ENCODE measurements around the gene DRC7.

DRC7 gene

DNA sequence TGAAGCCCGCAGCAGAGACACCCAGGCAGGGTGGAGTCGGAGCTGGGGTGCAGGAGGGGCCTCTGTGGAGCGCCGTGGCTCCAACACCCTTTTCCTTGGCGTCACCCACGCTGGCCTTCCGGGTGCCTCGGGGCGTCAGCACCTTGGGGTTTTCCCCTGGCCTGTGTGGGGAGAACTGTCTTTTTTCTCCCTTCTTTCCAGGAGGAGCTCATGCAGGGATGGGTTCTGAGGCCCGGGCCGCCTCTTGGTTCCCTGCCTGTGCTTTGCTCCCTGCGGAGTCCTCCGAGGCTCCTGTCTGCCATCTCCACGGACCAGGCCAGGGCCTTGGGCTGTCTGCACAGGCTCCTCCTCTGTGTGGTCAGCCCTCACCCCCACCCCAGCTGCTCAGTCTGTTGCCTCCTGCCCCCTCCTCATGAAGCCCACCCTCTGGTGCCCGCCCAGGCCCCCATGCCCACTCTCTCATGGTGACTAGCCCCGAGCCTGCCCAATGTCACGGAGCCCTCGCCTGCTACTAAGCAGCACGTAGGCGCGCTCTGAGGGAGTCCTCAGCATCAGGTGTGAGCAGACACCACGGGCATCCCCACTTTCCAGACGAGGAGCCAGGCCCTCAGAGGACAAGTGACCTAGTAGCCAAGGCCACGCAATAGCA is 45.9 kb downstream of the DRC7 start:
- TF ChIP-seq, protein P1, sequence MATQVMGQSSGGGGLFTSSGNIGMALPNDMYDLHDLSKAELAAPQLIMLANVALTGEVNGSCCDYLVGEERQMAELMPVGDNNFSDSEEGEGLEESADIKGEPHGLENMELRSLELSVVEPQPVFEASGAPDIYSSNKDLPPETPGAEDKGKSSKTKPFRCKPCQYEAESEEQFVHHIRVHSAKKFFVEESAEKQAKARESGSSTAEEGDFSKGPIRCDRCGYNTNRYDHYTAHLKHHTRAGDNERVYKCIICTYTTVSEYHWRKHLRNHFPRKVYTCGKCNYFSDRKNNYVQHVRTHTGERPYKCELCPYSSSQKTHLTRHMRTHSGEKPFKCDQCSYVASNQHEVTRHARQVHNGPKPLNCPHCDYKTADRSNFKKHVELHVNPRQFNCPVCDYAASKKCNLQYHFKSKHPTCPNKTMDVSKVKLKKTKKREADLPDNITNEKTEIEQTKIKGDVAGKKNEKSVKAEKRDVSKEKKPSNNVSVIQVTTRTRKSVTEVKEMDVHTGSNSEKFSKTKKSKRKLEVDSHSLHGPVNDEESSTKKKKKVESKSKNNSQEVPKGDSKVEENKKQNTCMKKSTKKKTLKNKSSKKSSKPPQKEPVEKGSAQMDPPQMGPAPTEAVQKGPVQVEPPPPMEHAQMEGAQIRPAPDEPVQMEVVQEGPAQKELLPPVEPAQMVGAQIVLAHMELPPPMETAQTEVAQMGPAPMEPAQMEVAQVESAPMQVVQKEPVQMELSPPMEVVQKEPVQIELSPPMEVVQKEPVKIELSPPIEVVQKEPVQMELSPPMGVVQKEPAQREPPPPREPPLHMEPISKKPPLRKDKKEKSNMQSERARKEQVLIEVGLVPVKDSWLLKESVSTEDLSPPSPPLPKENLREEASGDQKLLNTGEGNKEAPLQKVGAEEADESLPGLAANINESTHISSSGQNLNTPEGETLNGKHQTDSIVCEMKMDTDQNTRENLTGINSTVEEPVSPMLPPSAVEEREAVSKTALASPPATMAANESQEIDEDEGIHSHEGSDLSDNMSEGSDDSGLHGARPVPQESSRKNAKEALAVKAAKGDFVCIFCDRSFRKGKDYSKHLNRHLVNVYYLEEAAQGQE (IDR thresholded peaks at IDR 0.05; ENCODE audit: insufficient read depth in 1 of 2, low read depth in 2 of 2, low read length in 2 of 2) = no peak
- TF ChIP-seq SIN3A (IDR thresholded peaks at IDR 0.05; ENCODE audit: borderline replicate concordance, insufficient read depth, low read length) (no peak), FOXP2 (optimal IDR thresholded peaks at IDR 0.05; ENCODE audit: borderline replicate concordance, extremely low read depth, extremely low read length, insufficient read depth) (no peak), POLR2AphosphoS5 (IDR thresholded peaks at IDR 0.05; ENCODE audit: low read depth, low read length) (no peak), TAF1 (IDR thresholded peaks at IDR 0.05; ENCODE audit: borderline replicate concordance, insufficient read depth, low read length) (no peak)

DNA sequence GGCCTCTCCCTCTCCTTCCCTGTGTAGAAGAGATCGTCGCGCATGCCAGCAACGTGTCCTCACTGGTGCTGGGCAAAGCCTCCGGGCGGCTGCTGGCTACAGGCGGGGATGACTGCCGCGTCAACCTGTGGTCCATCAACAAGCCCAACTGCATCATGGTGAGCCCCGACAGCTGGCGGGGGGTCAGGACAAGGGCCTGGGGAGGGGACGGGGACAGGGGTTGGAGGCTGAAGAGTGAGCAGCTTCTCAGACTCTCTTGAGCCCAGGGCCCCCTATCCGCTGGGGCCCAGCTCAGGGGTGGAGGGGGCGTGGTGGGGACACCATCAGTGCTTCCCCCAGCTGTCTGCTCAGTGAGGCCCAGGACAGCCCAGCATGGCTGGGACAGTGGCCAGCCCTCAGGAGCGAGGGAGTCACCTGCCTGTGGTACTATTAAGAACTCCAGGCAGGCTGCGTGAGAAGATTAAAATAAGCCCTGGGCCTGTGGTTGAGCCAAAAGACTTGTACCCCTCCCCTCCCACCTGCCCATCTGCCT is 47.1 kb downstream of the DRC7 start:
- TF ChIP-seq SIN3A (IDR thresholded peaks at IDR 0.05; ENCODE audit: borderline replicate concordance, insufficient read depth, low read length) = no peak

DNA sequence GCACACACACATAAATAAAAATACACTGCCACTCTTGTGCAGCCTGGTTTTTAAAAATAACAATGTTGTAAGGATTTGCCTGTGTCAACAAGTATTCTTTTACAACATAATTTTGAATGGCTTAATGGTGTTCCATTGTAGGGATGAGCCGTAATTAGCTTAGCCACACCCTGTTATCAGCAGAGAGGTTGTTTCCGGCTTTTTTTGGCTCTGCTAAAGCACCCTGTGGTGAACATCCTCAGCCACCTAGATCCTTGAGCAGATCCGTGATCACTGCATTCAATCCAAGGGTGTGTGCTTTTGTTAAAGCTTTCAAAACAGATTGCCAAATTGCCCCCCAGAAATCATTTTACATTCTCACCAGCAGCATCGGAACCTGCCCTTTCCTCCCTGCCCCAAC is 47.9 kb downstream of the DRC7 start:
- TF ChIP-seq SIN3A (IDR thresholded peaks at IDR 0.05; ENCODE audit: borderline replicate concordance, insufficient read depth, low read length) = no peak
- TF ChIP-seq POLR2AphosphoS5 (IDR thresholded peaks at IDR 0.05; ENCODE audit: low read depth, low read length) = no peak
- TF ChIP-seq, protein P1 (IDR thresholded peaks at IDR 0.05; ENCODE audit: insufficient read depth in 1 of 2, low read depth in 2 of 2, low read length in 2 of 2) = no peak
- TF ChIP-seq FOXP2 (optimal IDR thresholded peaks at IDR 0.05; ENCODE audit: borderline replicate concordance, extremely low read depth, extremely low read length, insufficient read depth) = no peak
- no peak for TF ChIP-seq TAF1 (IDR thresholded peaks at IDR 0.05; ENCODE audit: borderline replicate concordance, insufficient read depth, low read length)

DNA sequence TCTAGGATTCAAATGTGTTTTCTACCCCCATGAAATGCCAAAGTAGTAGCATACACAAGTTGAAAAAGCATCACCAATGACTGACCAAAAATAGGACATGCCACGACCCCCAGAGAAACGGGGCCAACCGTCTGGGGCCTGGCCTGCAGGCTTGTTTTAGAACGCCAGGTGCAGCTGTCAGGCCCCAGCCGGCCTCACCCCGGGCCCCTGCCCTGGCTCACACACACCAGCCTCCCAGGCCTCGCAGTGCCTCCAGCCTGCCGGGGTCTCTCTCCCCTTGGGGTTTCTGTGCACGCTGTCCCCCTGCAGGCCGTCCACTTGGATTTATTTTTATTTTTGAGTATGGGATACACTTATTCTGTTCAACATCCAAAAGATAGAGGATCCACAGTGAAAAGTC is 48.9 kb downstream of the DRC7 start:
- no peak for TF ChIP-seq FOXP2 (optimal IDR thresholded peaks at IDR 0.05; ENCODE audit: borderline replicate concordance, extremely low read depth, extremely low read length, insufficient read depth)
- TF ChIP-seq, protein P1 (IDR thresholded peaks at IDR 0.05; ENCODE audit: insufficient read depth in 1 of 2, low read depth in 2 of 2, low read length in 2 of 2) = no peak
- TF ChIP-seq POLR2AphosphoS5 (IDR thresholded peaks at IDR 0.05; ENCODE audit: low read depth, low read length) = no peak
- no peak for TF ChIP-seq TAF1 (IDR thresholded peaks at IDR 0.05; ENCODE audit: borderline replicate concordance, insufficient read depth, low read length)
- TF ChIP-seq SIN3A (IDR thresholded peaks at IDR 0.05; ENCODE audit: borderline replicate concordance, insufficient read depth, low read length) = no peak

DNA sequence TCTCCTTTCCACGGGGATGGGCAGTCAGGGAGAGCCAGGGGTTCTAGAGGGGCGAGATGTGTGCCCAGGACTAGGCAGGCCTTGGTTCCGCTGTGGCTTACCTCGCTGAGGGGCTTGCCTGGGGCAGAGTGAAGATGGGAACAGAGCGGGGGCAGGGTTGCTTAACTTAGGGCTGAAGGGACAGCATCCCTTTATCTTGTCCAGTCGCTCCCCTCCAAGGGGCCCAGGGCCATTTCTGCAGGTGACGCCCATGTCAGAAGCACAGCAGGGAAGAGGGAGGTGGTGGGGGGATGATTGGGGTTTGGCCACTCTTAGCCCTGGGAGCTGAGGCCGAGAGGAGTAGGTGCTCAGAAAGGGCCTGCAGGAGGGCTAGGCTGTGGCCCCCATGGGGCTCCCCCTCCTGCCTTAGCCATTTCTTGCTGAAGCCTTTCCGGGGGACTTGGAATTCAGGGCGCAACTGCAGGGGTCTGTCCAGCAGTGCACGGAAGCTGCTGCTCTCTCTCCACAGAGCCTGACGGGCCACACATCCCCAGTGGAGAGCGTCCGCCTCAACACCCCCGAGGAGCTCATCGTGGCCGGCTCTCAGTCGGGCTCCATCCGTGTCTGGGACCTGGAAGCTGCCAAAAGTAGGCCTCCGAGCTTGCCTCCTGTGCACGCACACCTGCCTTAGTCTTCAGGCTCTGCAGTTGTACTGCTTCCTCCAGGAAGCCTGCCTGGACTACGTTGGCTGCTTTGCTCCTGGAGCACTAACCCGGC is 49.5 kb downstream of the DRC7 start:
- TF ChIP-seq FOXP2 (optimal IDR thresholded peaks at IDR 0.05; ENCODE audit: borderline replicate concordance, extremely low read depth, extremely low read length, insufficient read depth) (no peak), TAF1 (IDR thresholded peaks at IDR 0.05; ENCODE audit: borderline replicate concordance, insufficient read depth, low read length) (no peak), POLR2AphosphoS5 (IDR thresholded peaks at IDR 0.05; ENCODE audit: low read depth, low read length) (no peak)

DNA sequence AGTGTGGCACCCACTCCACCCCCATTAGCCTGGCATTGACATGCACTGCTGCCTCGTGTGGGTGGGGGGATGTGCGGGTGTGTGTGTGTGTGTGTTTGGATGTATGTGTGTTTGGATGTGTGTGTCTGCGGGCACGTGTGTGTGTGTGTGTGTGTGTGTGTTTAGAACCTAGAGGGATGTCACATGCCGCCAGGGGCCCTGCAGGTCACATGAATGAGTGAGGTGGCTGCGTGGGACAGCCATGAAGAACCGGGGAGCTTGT is 50.0 kb downstream of the DRC7 start:
- TF ChIP-seq POLR2AphosphoS5 (IDR thresholded peaks at IDR 0.05; ENCODE audit: low read depth, low read length) (no peak), TAF1 (IDR thresholded peaks at IDR 0.05; ENCODE audit: borderline replicate concordance, insufficient read depth, low read length) (no peak), SIN3A (IDR thresholded peaks at IDR 0.05; ENCODE audit: borderline replicate concordance, insufficient read depth, low read length) (no peak), FOXP2 (optimal IDR thresholded peaks at IDR 0.05; ENCODE audit: borderline replicate concordance, extremely low read depth, extremely low read length, insufficient read depth) (no peak)
- TF ChIP-seq, protein P1 (IDR thresholded peaks at IDR 0.05; ENCODE audit: insufficient read depth in 1 of 2, low read depth in 2 of 2, low read length in 2 of 2) = no peak
